AG04450 (cell line): ENCODE results near the gene TMEM181. TPM values are rescaled to one million over a fixed set of nuclear protein-coding genes. Genes with fewer than 3 reads are reported as not detected.

Experiments used
- CTCF ChIA-PET: fragments of 300-600, 350-600 bp; formaldehyde crosslinking; extraction: SDS; loops from one replicate; lab custom pipeline; 2022; ENCODE audit warnings: antibody characterized with exemption, inconsistent platforms; lab: Charles Lee
- POLR2A ChIA-PET: fragments of 350-600 bp; formaldehyde crosslinking; extraction: SDS; loops from one replicate; lab custom pipeline; 2021; ENCODE audit warnings: antibody characterized with exemption, inconsistent platforms; lab: Yijun Ruan, JAX
- DNase-seq: peaks from one replicate; pipeline ENCODE4 v3.0.0-alpha.2; 2011; ENCODE audit warnings: low read depth, low spot score
- H3K27ac ChIP-seq: one replicate; pipeline ENCODE4 v1.5.1; 2012; ENCODE audit warnings: low read depth, low read length, control low read depth
- H3K27me3 ChIP-seq: one replicate; pipeline ENCODE4 v1.6.0; 2012; ENCODE audit warnings: low read length; ENCODE audit not compliant: control insufficient read depth, insufficient read depth
- H3K4me3 ChIP-seq: 2 replicates; pipeline ENCODE4 v1.5.1; 2011; ENCODE audit warnings: mild to moderate bottlenecking, low read depth, low read length, control low read depth
- H3K9me3 ChIP-seq: 2 replicates; pipeline ENCODE4 v1.5.1; 2012; ENCODE audit warnings: low read length; ENCODE audit not compliant: control insufficient read depth, insufficient read depth
- CTCF ChIP-seq: IDR thresholded peaks from 2 replicates; pipeline ENCODE4 v1.5.1; 2011; ENCODE audit warnings: low read depth, low read length, control low read depth, inconsistent platforms
- polyA plus RNA-seq: library from polyadenylated mRNA; depleted of rRNA; stranded (reverse); fragments of >200 nt; gene quantifications from 2 replicates; pipeline ENCODE4 v1.2.3, GENCODE V29; 2011

Gene TMEM181
- polyA plus RNA-seq, 1 experiment, result 44.1 TPM

- TF ChIP-seq CTCF, result no peak
- no peak overlapping the region for H3K27ac ChIP-seq
- ChIA-PET POLR2A (interaction anchor here (0.6 kb wide), 1 partner anchor 127 kb away, joined by 3 read pairs; no protein-coding TSS in a partner anchor), CTCF (interaction anchor here (1.3 to 2.8 kb wide), 3 partner anchors 41 to 350 kb away, joined by 3 to 17 read pairs (median 3); no protein-coding TSS in a partner anchor)
- H3K4me3 ChIP-seq, result no peak overlapping the region
- no peaks in the 10 kb centered on the region for H3K27me3 ChIP-seq
- H3K9me3 ChIP-seq, result no peaks in the 10 kb centered on the region
- DNase-seq, result no peak
Measured at GRCh38 chr6:158564243-158565121, 4.6 kb downstream of the TMEM181 start.

- CTCF ChIA-PET, result interaction anchor here (1.3 kb wide), 1 partner anchor 351 kb away, joined by 3 read pairs; no protein-coding TSS in a partner anchor
- Histone ChIP-seq H3K27me3 (no peaks in the 10 kb centered on the region), H3K9me3 (no peaks in the 10 kb centered on the region), H3K27ac (no peak overlapping the region), H3K4me3 (no peak overlapping the region)
- TF ChIP-seq CTCF, result no peak
- POLR2A ChIA-PET, result no interaction called here
- DNase-seq, result no peak
Measured at GRCh38 chr6:158565122-158565429, 5.2 kb downstream of the TMEM181 start.

- H3K27me3 ChIP-seq, result no peaks in the 10 kb centered on the region
- TF ChIP-seq CTCF, result no peak
- H3K4me3 ChIP-seq, result no peak overlapping the region
- DNase-seq, result no peak
- ChIA-PET CTCF (no interaction called here), POLR2A (no interaction called here)
- H3K9me3 ChIP-seq, result no peaks in the 10 kb centered on the region
- H3K27ac ChIP-seq, result no peak overlapping the region
Measured at GRCh38 chr6:158565482-158566040, 5.7 kb downstream of the TMEM181 start.

GRCh38 chr6:158566207-158566818 lies 6.4 kb downstream of the TMEM181 start:
- no peak overlapping the region for H3K27ac ChIP-seq
- no peaks in the 10 kb centered on the region for H3K9me3 ChIP-seq
- DNase-seq, result no peak
- CTCF ChIA-PET, result interaction anchor here (0.7 kb wide), 1 partner anchor 345 kb away, joined by 3 read pairs; no protein-coding TSS in a partner anchor
- TF ChIP-seq CTCF, result no peak
- no peaks in the 10 kb centered on the region for H3K27me3 ChIP-seq
- POLR2A ChIA-PET, result no interaction called here
- no peak overlapping the region for H3K4me3 ChIP-seq
